Inferior parietal cortex (tissue), 1 donor: ENCODE data around the gene DPP7.

Source experiments
- DNase-seq: peaks from one replicate; pipeline ENCODE4 v3.0.0-alpha.2; 2016; ENCODE audit errors: extremely low spot score

The DPP7 gene

DNA sequence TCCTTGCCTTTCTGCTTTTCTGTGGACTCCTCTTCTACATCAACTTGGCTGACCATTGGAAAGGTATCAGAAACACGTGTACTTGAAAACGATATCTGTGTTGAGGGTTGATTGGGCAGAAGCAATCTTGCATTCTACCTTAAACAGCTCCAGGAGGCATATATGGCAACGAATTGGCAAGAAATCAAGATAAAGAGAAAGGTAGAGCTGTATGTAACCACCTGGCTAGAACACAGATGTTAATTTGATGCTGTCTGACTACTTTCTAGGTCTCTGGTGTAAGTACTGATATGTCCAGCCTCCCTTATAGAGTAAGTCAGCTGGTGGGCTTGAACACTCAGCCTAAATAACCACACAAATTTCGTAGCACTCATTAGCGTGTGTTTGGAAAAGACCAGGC lies 26.4 kb downstream of the DPP7 start:
- no peak for DNase-seq

DNA sequence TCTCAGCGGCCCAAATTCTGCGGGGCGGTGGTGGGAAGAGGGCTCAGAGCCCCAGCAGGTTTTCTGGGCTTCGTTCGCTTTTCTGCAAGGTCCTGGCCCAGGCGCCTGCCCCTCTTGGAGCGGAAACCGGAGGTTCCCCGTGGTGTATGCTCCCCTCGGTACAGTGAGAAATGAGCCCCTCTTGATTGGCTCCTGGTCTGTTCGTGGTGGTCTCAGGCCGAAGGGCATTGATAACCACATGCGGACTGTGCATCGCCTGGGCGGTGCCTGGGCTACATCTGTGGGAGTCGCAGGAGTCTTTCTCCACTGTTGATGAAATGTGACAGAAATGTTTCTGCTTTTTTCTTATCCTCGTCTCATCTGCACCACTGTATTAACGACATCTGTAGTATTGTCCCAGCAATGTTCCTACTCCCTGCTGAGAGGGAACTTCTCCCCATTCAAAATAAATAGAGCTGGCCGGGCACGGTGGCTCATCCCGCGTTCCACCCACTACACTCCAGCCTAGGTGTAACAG lies 27.1 kb downstream of the DPP7 start:
- DNase-seq, result no peak

DNA sequence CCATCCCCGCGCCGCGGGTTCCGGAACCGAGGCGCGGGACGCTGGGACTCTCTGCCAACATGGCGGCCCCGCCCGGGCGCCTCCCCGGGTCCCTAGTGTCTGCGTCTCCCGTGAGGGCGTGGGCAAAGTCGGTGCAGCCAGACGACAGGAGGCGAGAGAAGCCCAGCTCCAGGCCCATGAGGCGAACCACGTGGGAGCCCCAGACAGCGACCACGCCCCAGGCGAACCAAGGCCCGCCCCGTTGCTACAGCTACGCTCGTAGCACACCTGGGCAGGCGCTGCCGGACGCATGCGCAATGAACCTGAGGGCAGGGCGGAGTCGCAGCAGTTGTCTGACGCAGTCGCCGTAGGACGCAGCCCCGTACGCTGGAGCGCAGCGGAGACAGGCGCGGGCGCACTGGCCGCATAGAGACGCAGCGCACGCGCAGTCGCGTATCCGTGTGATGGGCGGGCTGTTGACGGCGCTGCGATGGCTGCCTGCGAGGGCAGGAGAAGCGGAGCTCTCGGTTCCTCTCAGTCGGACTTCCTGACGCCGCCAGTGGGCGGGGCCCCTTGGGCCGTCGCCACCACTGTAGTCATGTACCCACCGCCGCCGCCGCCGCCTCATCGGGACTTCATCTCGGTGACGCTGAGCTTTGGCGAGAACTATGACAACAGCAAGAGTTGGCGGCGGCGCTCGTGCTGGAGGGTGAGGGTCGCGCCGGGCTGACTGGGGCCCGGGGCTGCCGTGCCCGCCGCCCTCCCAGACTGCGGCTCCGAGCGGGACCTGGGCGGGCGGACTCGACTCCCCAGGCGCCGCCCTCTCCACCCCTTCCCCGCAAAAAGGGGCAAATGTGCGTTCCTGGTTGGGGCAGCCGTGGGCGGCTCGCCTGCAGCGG lies 27.8 kb downstream of the DPP7 start, which contains the start of gene MAN1B1:
TSS of gene MAN1B1 (plus strand) at position 455 of the 878 bp plus-strand sequence. CDS start at position 470, 15 bp downstream.
- DNase-seq, result peak; percentile 97

DNA sequence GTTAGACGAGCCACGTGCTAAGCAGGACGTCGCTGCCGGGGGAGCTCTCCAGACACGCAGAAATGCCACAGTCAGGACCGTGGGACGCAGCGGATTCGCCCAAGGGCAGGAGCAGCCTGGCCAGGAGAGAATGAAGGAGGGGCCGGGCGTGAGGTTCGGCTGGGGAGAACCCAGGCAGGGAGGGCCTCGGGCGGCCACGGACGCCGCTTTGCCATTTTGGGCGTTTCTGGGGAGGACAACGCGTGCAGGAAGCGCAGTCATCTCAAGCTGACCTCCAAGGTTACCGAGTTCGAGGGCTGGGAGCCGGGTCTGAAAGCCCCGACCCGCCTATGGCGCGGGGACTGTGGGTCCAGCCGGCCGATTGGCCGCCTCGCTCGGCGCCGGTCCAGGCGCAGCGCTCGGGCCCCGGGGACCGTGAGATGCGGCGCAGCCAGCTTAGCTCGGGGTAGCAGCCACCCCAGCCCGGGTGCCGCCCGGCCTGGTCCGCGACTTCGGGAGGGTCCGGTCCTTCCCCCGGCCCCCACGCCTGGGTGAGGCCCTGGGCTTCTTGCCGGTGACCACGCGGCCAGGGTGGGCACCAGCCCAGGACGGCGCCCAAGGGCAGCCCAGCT lies 28.5 kb downstream of the DPP7 start:
- no peak for DNase-seq

DNA sequence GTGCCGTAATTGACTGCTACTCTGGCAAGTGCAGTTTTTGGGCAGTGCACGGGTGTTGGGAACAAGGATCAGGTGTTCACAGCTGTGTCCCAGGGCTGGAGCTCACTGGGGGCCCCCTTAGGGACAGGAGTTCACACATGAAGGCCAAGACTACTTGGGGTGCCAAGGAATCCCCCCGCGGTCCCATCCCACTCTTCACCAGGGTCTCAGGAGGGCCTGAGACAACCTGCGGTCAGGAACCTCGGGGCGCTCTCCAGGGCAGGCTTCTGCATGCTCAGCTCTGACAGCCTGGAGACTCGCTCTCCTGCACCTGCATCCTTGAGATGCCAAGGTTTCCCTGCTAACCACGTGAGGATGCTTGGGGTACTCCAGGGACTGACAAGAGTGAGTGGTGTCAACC lies 30.0 kb downstream of the DPP7 start:
- DNase-seq, result no peak

DNA sequence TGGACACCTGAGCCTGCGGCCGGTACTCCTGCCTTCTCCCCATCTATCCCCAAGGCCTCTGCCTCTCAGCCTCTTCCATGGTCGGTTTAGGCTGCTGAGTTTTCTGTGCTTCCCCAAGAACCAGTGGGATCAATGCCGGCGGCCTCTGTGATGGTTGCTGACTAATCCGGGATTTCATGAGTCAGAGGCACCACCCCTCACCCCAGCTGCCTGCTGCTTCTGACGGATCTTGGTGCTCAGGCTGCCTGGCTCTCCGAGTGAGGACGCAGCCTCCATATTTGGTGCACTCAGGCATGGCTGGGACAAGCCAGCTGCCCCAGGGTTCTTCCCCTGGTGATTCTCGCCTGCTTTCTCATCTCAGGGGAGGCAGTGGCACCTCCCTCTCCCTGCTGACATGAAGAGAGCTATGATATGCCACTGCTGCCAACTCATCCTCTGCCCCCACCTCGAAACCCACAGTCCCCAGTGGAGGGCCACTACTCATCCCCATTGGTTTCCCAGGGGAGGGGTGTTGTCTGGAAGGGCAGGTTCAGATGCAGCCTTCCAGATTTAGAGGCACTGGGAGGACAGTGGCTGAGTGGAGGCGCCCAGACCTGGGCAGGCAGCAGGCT lies 31.0 kb downstream of the DPP7 start:
- no peak for DNase-seq

DNA sequence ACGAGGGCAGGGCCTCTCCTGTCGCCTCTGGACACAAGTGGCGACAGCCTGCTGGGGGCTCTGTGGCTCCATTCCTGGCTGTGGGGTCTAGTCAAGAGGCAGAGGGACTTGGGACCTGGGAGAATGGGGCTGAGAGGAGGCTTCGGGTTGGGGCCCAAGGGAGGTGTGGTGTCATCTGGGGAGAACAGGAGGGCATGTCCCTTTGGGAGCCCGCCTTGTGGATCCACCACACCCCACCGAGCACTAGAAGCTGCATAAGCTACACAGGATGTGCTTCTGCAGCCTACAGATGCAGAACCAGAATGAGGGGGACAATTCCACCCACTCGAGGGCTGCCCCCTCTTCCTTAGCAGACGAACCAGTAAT lies 31.6 kb downstream of the DPP7 start:
- DNase-seq, result no peak

DNA sequence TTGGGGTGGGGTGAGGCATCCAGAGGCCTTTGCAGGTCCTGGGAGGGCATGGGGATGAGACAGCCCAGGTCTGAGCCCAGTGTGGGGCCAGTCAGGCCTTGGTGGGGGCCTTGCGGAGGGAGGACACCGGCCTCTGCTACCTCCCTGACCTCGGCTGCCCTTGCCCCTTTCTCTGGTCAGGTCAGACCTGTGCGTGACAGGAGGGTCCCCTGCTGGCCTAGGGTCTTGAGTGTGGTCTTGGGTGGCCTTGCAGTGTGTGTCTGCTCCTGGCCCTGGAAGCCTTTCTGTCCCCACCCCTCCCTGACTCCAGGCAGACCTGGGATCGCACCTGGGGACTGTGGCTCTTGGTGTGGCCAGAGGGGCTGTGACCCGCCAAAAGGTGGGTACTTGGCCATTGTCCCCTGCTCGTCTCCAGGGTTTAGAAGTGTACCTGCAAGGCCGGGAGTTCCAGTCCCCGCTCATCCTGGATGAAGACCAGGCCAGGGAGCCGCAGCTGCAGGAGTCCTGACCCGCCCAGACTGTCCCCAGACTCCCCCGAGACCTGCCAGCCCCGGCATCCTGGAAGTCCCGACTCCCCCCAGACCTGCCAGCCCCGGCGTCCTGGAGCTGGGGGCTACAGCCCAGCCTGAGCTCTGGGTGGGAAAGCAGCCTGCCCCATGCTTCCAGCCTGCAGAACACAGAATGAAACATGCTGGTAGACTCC lies 32.2 kb downstream of the DPP7 start:
- DNase-seq, result no peak

DNA sequence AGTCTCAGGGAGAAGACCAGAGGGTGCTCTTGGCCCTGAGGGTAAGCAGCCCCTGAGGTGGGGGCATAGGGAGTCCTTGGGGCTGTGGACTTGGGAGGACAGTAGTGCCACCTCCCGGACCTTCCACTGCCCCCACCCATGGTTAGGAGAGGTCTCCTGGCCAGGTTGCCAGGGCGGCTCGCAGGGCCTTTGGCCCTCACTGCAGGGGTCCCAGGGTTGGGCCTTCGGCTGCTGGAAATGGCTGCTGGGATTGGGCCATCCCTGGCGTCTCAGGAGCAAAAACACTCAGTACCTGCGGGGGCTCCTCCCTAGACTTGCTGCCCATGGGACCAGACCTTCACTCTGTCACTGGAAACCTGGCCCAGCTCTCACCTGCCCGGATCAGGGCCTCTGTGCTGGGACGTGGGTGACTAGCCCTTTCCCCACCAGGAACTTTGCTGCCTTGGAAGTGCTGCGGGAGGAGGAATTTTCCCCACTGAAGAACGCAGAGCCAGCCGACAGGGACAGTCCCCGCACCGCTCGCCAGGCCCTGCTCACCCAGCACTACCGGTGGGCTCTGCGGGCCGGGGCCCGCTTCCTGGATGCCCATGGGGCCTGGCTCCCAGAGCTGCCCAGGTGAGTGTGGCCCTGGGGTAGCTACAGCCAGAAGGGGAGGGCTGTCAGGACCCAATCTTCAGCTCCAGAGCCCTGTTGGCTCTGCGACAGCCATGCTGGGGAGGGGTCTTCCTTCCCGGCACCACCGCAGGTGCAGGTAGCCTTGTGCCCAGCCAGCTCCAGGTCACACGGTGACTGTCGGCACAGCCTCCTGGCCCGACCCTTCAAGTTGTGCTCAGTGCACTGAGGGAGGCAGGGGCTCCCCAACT lies 34.0 kb downstream of the DPP7 start:
- DNase-seq, result no peak

DNA sequence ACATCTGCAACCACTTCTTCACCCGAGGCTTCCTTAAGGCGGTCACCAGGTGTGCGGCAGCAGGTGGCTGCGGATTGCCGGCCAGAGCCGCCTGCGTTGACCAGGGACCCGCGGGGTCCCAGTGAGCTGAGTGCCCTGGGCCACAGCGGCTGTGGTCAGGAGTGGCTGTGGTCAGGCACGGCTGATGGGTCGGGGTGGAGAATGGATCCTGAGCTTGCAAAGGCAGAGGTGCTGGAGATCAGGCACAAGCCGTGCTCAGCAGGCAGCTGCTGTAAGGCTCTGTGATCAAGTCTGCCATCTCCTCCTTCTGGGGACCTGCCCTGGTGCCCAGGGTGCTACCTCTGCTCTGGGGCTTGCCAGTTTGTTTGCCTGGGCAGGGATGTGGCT lies 35.1 kb downstream of the DPP7 start:
- no peak for DNase-seq

DNA sequence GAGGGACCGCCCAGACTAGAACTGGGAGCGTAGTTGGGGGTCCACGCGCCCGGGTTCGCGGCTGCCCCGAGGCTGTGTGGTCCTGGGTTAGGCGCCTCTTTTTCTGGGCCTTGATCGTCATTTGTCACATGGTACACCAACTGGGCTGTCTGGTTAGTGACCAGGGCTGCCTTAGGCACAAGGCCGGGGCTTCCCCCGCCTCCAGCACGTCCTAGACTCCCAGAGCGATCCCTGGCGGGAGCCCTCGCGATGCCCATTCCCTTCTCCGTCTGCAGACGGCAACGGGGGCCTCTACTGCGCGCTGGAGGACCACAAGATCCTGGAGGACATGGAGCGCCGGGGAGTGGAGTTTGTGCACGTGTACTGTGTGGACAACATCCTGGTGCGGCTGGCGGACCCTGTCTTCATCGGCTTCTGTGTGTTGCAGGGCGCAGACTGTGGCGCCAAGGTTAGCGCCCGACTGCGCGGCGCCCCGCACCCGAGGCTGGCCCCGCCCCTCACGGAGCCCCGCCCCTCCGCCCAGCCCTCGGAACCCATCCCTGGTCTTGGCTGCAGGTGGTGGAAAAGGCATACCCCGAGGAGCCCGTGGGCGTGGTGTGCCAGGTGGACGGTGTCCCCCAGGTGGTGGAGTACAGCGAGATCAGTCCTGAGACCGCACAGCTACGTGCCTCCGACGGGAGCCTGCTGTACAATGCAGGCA lies 35.7 kb downstream of the DPP7 start:
- no peak for DNase-seq

DNA sequence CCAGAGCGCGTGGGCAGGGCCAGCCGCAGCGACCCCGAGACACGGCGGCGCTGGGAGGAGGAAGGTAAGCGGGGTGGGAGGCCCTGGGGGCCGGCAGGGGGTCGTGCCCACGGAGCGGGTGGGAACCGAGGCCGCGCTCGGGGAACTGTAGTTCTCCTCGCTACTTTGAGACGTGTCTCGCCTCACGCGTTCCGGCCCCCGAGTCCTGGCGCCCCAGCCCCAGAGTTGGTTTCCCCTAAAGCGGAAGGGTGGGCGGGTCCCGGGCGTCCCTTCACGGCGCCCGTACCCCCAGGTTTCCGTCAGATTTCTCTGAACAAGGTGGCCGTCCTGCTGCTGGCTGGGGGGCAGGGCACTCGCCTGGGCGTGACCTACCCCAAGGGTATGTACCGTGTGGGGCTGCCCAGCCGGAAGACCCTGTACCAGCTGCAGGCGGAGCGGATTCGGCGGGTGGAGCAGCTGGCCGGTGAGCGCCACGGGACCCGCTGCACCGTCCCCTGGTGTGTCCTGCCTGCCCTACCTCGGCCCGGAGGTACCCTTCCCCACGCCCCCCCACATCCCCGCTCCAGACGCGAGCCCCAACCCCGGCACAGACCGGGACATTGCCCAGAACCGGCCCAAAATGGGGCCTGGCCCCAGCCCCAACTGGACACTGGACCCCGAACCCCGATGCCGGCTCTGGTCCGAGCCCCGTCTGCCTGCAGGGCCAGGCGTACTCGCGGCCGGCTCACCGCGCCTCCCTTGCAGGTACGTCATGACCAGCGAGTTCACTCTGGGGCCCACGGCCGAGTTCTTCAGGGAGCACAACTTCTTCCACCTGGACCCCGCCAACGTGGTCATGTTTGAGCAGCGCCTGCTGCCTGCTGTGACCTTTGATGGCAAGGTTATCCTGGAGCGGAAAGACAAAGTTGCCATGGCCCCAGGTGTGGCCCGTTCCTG lies 36.5 kb downstream of the DPP7 start:
- DNase-seq, result no peak

DNA sequence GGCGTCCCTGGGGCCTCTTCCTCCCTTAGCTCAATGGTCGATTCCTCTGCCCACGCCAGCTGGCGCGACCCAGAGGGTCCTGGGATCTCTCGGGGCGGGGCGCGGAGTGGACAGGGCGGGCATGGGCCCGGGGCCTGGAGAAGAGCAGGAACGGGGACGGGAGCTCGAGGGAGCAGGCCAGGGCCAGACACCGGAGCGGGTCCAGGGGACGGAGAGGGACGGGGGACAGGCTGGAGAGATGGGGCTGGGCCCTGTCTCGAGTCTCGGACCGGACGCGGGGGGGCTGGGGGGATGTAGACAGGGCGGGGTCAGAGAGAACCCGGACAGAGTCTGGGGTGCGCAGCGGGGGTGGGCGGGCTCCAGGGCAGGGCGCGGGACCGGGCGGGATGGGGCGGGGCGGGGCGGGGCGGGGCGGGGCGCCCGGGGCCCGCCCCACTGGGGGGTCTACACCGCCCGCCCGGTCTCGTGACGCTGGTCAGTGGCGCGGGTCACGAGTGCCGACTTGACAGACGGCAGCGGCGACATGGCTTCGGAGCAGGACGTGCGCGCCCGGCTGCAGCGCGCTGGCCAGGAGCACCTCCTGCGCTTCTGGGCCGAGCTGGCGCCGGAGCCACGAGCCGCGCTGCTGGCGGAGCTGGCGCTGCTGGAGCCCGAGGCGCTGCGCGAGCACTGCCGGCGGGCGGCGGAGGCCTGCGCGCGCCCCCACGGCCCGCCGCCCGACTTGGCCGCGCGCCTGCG lies 37.4 kb downstream of the DPP7 start, which contains the start of gene UAP1L1:
TSS of gene UAP1L1 (plus strand) at position 508 of the 738 bp plus-strand sequence. CDS start at position 524, 16 bp downstream.
- peak; percentile 66 for DNase-seq

DNA sequence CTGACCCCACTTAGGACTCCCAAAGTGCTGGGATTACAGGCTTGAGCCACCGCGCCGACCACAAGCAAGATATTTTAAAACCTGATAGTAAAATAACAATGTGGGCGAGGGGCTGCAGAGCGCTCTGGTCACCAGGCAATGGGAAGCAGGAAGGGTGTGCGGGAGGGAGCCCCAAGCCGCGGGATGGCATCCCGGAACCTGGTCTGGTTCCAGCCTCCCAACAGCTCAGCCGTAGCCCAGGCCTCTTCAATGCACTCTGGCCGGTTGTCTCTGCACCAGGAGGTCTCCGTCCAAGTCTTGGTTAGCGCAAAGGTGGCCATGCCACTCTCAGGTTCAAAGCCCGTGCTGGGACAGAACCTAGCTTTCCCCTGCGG lies 37.9 kb downstream of the DPP7 start:
- DNase-seq, result no peak

DNA sequence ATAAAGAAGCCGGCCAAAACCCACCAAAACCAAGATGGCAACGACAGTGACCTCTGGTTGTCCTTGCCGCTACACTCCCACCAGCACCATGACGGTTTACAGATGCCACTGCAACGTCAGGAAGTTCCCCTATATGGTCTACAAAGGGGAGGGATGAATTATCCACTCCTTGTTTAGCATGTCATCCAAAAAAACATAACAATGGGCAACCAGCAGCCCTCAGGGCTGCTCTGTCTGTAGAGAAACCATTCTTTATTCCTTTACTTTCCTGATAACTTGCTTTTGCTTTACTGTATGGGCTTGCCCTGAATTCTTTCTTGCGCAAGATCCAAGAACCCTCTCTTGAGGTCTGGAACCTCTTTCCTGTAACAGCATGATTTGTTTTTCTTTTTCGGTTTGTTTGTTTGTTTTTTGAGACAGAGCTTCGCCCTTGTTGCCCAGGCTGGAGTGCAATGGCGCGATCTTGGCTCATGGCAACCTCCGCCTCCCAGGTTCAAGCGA lies 39.2 kb downstream of the DPP7 start:
- DNase-seq, result no peak

DNA sequence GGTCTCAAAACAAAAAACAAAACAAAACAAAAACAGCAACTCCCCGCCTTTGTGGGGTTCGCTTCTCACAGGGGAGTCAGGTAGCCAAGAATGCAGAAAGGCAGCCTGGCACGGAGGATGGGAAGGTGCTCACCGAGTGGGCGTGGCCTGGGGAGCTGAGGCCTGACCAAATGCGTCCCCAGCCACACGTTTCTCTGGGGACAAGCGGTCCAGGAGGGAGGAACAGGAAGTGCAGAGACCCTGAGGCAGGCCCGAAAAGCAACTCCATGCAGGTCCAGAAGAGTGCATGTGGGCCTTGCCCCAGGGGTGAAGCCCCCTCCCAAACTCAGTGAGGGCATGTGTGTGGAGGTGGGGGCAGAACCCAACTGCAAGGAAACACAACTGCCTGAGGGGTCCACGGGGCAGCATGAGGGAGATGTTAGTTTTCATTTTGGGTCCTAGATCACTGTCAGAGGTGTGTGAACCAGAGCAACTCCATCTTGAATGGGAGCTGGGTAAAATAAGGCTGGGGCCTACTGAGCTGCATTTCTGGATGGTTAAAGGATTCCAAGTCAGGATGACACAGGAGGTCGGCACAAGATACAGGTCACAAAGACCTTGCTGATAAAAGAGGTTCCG lies 39.8 kb downstream of the DPP7 start:
- DNase-seq, result no peak

DNA sequence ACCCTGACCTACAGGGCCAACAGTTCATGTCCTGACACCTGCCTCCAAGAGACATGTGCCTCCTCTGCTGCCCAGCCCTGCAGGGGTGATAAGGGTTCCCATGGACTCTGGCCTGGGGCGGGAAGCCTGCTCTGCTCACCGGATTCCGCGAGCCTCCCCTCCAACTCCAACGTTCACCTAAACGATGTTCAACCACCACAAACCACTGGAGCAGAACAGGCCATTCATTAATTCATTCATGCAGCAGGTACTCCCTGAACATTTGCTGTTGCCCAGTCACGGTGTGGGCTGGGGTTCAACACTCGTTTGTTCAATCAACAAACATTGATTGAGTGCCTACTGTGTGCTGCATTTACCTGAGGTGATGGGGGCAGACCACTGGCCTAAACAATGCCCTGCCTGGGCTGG lies 40.5 kb downstream of the DPP7 start:
- no peak for DNase-seq

DNA sequence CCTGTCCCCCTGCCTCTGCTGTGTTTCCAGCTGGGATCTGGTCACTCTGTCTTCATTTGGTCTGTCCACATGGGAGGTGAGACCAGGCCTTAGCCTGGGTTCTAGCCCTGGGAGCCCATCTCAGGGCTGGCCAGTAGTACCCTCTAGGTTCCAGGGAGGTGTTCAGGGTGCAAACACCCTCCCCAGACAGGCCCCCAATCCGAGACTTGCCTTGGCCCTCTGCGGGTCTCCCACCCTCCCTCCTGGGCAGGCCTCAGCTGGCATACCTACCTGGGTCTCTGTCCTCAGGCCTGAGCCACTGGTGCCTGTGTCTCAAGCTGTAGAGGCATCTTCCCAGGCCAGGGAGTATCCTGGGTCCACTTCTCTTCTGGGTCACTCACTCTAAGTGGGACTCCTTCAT lies 43.3 kb downstream of the DPP7 start:
- DNase-seq, result no peak
